Peyer's patch (tissue), 4 donors: ENCODE results near the gene ZNF385D.

Experiments used
- CTCF ChIP-seq, 6 experiments: fragments of 450-650 bp in 4 of 6; fragments of 200-600 bp in 2 of 6; sonication (generic) in 1 of 6; IDR thresholded peaks; one replicate each; pipeline ENCODE4 v1.5.1; 2017 to 2019; ENCODE audit warnings: antibody characterized with exemption in 6 of 6, mild to moderate bottlenecking in 3 of 6, moderate library complexity in 1 of 6
- POLR2A ChIP-seq, 2 donors: fragments of 450-650 bp; IDR thresholded peaks; one replicate each; pipeline ENCODE4 v1.5.1; 2017; ENCODE audit warnings: antibody characterized with exemption in 2 of 2, mild to moderate bottlenecking in 2 of 2, moderate library complexity in 2 of 2

GRCh38 chr3:21551019-21551418, 200.0 kb downstream of the ZNF385D start:
- no peak for TF ChIP-seq CTCF (IDR thresholded peaks at IDR 0.05)
- TF ChIP-seq POLR2A (IDR thresholded peaks at IDR 0.05), result no peak
